ENCODE results near the gene DHRS7B. TPM values are rescaled to one million over a fixed set of nuclear protein-coding genes. Genes with fewer than 3 reads are reported as not detected.

The DHRS7B gene, protein sequence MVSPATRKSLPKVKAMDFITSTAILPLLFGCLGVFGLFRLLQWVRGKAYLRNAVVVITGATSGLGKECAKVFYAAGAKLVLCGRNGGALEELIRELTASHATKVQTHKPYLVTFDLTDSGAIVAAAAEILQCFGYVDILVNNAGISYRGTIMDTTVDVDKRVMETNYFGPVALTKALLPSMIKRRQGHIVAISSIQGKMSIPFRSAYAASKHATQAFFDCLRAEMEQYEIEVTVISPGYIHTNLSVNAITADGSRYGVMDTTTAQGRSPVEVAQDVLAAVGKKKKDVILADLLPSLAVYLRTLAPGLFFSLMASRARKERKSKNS
- total RNA-seq (2022; extraction: Qiagen RNA extraction): 16.9 to 26.6 TPM (median 19.8 TPM) in 5 replicates

DNA sequence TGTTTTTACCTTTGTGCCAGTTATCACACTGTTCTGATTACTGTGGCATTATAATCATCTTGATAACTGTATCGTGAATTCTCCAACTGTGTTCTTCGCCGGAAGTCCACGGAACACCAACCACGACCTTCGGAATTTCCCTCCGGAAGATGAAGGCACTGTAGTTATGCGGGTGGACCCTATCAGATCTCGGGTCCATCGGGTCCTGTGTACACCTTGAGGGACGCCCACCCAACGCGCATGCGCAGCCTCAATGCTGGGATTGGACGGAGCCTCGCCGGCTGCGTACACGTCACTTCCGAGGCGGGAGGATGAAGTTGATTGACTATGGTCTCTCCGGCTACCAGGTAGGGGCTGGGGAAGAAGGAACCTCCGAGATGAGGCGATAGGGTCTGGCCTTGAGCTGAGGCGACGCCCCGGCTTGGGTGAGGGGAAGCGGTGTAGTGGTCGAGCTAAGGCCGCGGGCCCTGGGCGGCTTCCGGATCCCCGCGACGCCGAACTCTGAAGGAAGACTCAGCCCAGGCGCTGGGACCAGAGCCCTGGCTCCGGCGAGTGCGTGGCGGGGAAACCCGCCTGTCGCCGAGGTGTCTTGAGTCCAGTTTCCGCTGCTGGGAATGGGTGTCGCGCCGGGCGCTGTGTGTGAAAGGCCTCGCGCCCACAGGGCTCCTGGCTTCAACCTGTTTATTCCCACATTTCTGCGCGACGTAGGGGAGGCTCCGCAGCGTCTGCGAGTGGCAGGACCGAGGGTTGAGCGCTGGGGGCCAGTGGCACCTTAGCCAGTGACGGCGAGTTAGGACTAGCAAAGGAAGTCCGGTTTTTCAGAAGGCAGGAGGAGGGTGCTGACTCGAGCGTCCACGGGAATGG is at the start of gene DHRS7B:
TSS of gene DHRS7B (plus strand) at position 320 of the 864 bp plus-strand sequence. CDS start at position 328, 8 bp downstream.

GRCh38 chr17:21214015-21214776 is 87.4 kb downstream of the DHRS7B start, which contains the start of gene TMEM11:
Gene TMEM11 (minus strand): TSS chr17:21214161. CDS start chr17:21214152, 9 bp downstream.

Other genes with a start within 250 kb of the DHRS7B start
- gene USP22, start 84.0 kb upstream of the DHRS7B start, total RNA-seq (2022; extraction: Qiagen RNA extraction): 117 to 133 TPM (median 121 TPM) in 5 replicates
- 57.6 to 72.9 TPM (median 66.4 TPM) in 5 replicates for gene TMEM11, start 87.2 kb downstream of the DHRS7B start, total RNA-seq (2022; extraction: Qiagen RNA extraction)
- 2.5 to 4.0 TPM (median 3.3 TPM) in 5 replicates for gene NATD1, start 126.4 kb downstream of the DHRS7B start, total RNA-seq (2022; extraction: Qiagen RNA extraction)
- 91.5 to 136 TPM (median 103 TPM) in 5 replicates for gene MAP2K3, start 157.7 kb downstream of the DHRS7B start, total RNA-seq (2022; extraction: Qiagen RNA extraction)
- 0.93 to 1.7 TPM (median 1.5 TPM) in 5 replicates for gene KCNJ12, start 249.4 kb downstream of the DHRS7B start, total RNA-seq (2022; extraction: Qiagen RNA extraction)

All from A549 treated with Mapracorat at 1 μM for 4 hours (cell line).